ENCODE data around the gene IZUMO1. TPM values are rescaled to one million over a fixed set of nuclear protein-coding genes. Genes with fewer than 3 reads are reported as not detected.

The IZUMO1 gene
- total RNA-seq, 3 donors from 2014 or later: 0.29 TPM; not detected in 2

DNA sequence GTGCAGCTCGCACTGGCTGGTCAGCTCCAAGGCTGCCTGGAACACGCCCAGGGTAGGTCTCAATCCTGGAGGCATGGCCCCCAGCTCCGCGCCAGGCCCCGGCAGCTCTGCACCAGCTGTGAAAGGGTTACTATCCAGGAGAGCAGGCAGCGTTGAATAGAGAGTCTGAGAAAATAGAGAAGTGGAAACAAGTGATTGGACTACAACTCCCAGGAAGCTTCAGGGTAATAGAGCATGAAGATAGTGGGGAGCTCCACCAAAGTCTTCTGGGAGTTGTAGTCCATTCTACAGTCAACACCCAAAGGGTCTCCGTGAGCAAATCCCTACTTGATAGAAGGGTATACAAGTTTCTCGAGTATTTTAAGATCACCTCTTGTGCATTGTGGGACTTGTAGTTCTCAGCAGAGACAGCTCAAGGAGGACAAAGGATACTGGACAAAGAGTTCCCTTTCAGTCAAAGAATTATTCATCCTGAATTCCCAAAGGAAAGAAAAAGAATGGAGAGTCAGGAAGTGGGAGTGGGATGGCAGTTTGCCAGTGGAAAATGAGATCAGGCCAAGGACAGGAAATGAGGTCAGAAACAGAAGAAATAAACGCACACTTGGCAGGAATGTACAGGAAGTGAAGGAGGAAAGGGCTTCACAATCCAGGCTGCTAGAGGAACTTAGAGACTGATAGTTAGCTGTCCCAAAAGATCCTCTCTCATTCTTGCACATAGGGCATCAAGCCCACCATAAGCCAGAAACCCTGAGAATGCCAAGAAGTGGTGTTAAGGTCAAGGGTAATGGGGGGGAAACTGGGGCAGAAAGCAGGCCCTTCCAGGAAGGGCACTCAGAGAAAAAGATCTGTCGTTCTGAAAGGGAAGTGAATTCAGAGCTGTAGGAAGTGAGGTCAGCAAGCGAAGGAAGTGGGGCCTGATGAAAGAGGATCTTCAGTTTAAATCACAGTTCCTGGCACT is 21.6 kb downstream of the IZUMO1 start:
- DNase-seq (ENCODE audit: low spot score in 2 of 2): no peak
- TF ChIP-seq, protein P1, sequence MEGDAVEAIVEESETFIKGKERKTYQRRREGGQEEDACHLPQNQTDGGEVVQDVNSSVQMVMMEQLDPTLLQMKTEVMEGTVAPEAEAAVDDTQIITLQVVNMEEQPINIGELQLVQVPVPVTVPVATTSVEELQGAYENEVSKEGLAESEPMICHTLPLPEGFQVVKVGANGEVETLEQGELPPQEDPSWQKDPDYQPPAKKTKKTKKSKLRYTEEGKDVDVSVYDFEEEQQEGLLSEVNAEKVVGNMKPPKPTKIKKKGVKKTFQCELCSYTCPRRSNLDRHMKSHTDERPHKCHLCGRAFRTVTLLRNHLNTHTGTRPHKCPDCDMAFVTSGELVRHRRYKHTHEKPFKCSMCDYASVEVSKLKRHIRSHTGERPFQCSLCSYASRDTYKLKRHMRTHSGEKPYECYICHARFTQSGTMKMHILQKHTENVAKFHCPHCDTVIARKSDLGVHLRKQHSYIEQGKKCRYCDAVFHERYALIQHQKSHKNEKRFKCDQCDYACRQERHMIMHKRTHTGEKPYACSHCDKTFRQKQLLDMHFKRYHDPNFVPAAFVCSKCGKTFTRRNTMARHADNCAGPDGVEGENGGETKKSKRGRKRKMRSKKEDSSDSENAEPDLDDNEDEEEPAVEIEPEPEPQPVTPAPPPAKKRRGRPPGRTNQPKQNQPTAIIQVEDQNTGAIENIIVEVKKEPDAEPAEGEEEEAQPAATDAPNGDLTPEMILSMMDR (IDR thresholded peaks at IDR 0.05): peak in 1 of 3 donors; percentile 12
- peak in 2 of 3 donors; percentile 22 to 39 for TF ChIP-seq POLR2AphosphoS5 (IDR thresholded peaks at IDR 0.05)
- TF ChIP-seq POLR2A (IDR thresholded peaks at IDR 0.05): no peak

DNA sequence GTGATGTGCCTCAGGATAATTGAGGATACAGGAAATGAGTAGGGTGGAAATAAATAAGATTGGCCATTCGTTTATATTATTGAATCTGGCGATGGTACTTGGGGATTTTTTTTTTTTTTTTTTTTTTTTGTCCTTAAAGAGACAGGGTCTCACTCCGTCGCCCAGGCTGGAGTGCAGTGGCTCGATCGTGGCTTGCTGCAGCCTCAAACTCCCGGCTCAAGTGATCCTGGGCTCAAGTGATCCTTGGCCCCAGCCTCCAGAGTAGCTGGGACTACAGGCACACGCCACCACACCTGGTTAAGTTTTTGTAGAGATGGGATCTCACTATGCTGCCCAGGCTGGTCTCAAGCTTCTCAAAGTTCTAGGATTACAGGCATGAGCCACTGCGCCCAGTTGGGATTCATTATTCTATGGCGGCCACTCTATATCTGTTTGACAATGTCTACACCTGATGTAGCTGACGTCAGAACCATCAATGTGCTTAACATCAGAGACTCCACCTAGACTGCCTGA is 24.5 kb downstream of the IZUMO1 start:
- Histone ChIP-seq H3K4me1 (peaks cover 0 to under 1% of the 10 kb centered on the region in 2 donors), H3K4me3 (no peak overlapping the region), H3K36me3 (no peaks in the 10 kb centered on the region), H3K27me3 (no peaks in the 10 kb centered on the region), H3K27ac (no peak overlapping the region), H3K9me3 (no peaks in the 10 kb centered on the region)
- intact Hi-C loops (cut with DNase I; ENCODE audit: low total_unique reads): no loop called here
- no peak for DNase-seq (ENCODE audit: low spot score in 2 of 2)
- no peak for TF ChIP-seq POLR2AphosphoS5 (IDR thresholded peaks at IDR 0.05)
- TF ChIP-seq, protein P1 (IDR thresholded peaks at IDR 0.05): no peak
- no peak for TF ChIP-seq POLR2A (IDR thresholded peaks at IDR 0.05)

More for the DNA sequence above, 21.6 kb downstream of the IZUMO1 start:
- Histone ChIP-seq H3K4me3 (peak overlapping the region in 1 of 3 donors; percentile 6), H3K9me3 (no peaks in the 10 kb centered on the region), H3K27ac (peak overlapping the region; percentile 54 to 87), H3K27me3 (no peaks in the 10 kb centered on the region), H3K36me3 (no peaks in the 10 kb centered on the region), H3K4me1 (no peaks in the 10 kb centered on the region)
- intact Hi-C loops (cut with DNase I; ENCODE audit: low total_unique reads): no loop called here

DNA sequence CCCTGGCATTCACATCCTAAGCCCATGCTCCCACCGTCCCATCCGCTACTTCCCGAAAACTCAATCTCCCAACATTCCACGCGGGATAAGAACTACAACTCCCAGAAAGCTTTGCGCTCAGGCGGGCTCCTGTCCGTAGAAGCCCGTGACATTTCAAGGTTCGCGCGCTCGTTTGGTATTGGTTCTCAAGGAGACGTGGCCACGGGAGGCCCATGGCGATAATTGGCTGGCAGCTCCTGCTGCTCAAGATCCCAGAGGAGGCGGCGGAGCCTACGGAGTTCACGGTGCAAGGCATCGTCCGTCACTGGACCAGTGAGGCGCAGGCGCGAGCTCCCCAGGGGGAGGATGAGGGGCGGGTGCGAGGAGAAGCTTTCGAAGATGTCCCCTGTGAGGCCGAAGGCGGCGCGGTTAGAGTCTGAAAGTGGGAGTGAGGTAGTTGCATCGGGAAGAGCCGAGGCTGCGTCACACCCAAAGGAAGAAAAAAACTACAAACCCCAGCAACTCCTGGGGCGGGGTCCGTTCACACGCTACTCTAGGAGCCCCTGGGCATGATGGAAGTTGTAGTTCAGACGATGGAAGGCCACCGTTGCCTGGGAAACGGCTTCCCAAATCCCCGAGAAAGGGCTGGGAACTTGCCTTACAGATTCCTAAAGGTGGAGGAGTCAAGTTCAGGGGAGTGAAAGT is 26.0 kb downstream of the IZUMO1 start:
- peaks cover 4 to 9% of the 10 kb centered on the region in 2 donors for H3K4me1 ChIP-seq
- peak overlapping the region; percentile 52 to 67 (median 54) for H3K4me3 ChIP-seq

DNA sequence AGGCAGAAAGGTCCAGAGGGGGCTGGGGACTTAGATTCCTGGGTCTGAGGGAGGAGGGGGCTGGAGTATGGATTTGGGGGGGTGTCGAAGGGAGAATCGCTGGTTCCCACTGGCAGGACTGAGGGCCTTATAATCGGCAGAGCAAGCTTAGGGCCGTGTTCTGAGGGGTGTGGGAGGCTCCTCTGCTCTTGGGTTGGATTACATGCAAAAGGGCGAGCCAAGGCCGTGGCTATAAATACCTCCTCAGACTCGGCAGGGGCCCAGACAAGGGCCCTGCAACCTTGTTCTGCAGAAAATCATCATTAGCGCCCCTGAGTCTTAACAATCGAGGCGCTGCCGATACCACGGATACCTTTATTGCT is 26.5 kb downstream of the IZUMO1 start:
- peak overlapping the region; percentile 52 to 67 (median 54) for H3K4me3 ChIP-seq
- H3K9me3 ChIP-seq: no peaks in the 10 kb centered on the region
- no peaks in the 10 kb centered on the region for H3K27me3 ChIP-seq
- intact Hi-C loops (cut with DNase I; ENCODE audit: low total_unique reads): no loop called here
- no peaks in the 10 kb centered on the region for H3K36me3 ChIP-seq
- TF ChIP-seq, protein P1 (IDR thresholded peaks at IDR 0.05): no peak
- TF ChIP-seq POLR2AphosphoS5 (IDR thresholded peaks at IDR 0.05) (no peak), POLR2A (IDR thresholded peaks at IDR 0.05) (no peak)
- H3K4me1 ChIP-seq: peaks cover 4 to 9% of the 10 kb centered on the region in 2 donors
- no peak for DNase-seq (ENCODE audit: low spot score in 2 of 2)
- peak overlapping the region; percentile 85 to 86 for H3K27ac ChIP-seq

More for the DNA sequence above, 26.0 kb downstream of the IZUMO1 start:
- no peaks in the 10 kb centered on the region for H3K9me3 ChIP-seq
- H3K27ac ChIP-seq: peak overlapping the region; percentile 85 to 86
- peak; percentile 83 to 89 (median 89) for TF ChIP-seq POLR2AphosphoS5 (IDR thresholded peaks at IDR 0.05)
- TF ChIP-seq, protein P1 (IDR thresholded peaks at IDR 0.05): no peak
- no peaks in the 10 kb centered on the region for H3K27me3 ChIP-seq
- no peaks in the 10 kb centered on the region for H3K36me3 ChIP-seq
- DNase-seq (ENCODE audit: low spot score in 2 of 2): peak; percentile 98 to 99
- intact Hi-C loops (cut with DNase I; ENCODE audit: low total_unique reads): no loop called here

Data from breast epithelium (tissue), 4 donors.